Adrenal gland (tissue), 5 donors: Measurements from ENCODE around the gene KRTAP4-16.

Experiments used
- POLR2A ChIP-seq, 2 donors: fragments of 450-650 bp; IDR thresholded peaks; one replicate each; pipeline ENCODE4 v1.6.1; 2017; ENCODE audit warnings: antibody characterized with exemption in 2 of 2, mild to moderate bottlenecking in 2 of 2, moderate library complexity in 1 of 2
- TF ChIP-seq, protein P1 (sequence below), 6 experiments: fragments of 450-650 bp in 4 of 6; fragments of 200-600 bp in 2 of 6; sonication (generic) in 1 of 6; IDR thresholded peaks; 1 replicate in 5 of 6; 2 replicates in 1 of 6; pipeline versions ENCODE4 v1.5.1 to v1.8.0; 2016 to 2021; ENCODE audit warnings: antibody characterized with exemption in 6 of 6, mild to moderate bottlenecking in 2 of 6, moderate library complexity in 1 of 6
- donor health status: DM: no; HTN: no; CAD: no.

DNA sequence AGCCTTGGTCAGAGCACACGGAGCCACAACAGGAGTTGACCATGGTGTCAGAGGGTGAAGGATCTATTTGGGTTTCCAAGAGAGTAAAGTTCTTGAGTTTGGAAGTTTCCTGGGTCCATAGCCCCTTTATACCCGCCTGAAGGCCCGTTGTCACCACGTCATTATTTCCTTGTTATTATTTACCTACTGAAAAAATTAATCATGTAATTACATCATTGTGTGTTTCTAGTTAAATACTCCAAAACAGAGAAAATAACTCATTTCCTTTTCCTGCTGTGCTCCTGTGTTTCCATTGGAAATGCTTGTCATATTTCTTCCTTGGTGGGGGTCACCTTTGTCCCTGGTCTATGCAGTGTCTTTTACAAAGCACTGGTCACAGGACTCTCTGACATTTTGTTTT lies 4.0 kb downstream of the KRTAP4-16 start, which contains the start of gene KRTAP4-8:
- TF ChIP-seq, protein P1, sequence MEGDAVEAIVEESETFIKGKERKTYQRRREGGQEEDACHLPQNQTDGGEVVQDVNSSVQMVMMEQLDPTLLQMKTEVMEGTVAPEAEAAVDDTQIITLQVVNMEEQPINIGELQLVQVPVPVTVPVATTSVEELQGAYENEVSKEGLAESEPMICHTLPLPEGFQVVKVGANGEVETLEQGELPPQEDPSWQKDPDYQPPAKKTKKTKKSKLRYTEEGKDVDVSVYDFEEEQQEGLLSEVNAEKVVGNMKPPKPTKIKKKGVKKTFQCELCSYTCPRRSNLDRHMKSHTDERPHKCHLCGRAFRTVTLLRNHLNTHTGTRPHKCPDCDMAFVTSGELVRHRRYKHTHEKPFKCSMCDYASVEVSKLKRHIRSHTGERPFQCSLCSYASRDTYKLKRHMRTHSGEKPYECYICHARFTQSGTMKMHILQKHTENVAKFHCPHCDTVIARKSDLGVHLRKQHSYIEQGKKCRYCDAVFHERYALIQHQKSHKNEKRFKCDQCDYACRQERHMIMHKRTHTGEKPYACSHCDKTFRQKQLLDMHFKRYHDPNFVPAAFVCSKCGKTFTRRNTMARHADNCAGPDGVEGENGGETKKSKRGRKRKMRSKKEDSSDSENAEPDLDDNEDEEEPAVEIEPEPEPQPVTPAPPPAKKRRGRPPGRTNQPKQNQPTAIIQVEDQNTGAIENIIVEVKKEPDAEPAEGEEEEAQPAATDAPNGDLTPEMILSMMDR (IDR thresholded peaks at IDR 0.05), result no peak
- no peak for TF ChIP-seq POLR2A (IDR thresholded peaks at IDR 0.05)
